ENCODE measurements around the gene PGBD4.
"Not testable (repeated sequence)": the region's sequence is repeated elsewhere in the genome, so short reads cannot be mapped to it uniquely, and the experiment has no call there.

PGBD4 gene

DNA sequence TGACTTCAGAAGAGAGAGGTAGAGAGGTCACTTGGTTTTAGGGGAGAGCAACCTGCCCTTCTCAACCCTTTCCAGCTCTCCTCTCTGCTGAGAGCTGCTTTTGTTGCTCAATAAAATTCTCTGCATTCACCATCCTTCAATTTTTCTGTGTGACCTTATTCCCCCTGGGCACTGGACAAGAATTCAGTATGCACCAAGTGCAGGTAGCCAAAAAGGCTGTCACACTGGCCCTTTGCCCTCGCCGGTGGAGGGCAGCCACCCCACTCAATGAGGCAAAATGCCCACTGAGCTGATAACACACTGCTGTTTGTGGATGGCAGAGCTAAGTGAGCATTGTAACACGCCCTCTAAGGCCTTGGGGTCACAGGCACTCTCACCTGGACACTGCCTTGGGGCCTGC is 12.9 kb downstream of the PGBD4 start:
- DNase-seq, result no peak

DNA sequence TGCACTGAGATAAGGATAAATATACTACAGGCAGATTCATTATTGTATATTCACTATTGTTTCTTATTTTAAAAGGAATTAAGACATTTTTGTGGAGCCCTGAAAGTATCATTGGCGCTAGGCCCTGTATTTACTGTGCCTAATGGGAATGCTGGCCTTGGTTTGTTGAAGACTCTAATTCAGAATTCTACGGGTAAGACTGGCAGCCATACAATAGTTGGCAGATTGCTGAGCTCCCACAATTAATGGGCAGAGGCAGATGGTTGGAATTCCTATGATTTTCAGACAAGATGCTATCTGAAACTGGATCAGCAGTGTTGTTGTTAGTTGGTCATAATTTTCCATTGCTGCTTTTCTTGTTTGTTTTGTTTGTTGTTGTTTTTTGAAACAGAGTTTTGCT is 14.7 kb downstream of the PGBD4 start:
- DNase-seq, result no peak

GRCh38 chr15:34119291-34119690 is 17.4 kb downstream of the PGBD4 start:
- DNase-seq, result no peak

DNA sequence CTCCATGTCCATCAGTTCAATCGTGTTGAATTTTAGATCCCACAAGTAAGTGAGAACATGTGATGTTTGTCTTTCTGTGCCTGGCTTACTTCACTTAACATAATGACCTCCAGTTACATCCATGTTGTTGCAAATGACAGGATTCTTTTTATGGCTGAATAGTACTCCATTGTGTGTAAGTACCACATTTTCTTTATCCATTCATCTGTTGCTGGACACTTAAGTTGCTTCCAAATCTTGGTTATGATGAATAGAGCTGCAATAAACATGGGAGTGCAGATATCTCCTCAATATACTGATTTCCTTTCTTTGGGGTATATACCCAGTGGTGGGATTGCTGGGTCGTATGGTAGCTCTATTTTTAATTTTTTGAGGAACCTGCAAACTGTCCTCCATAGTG is 18.5 kb downstream of the PGBD4 start:
- DNase-seq, result not testable (repeated sequence)

DNA sequence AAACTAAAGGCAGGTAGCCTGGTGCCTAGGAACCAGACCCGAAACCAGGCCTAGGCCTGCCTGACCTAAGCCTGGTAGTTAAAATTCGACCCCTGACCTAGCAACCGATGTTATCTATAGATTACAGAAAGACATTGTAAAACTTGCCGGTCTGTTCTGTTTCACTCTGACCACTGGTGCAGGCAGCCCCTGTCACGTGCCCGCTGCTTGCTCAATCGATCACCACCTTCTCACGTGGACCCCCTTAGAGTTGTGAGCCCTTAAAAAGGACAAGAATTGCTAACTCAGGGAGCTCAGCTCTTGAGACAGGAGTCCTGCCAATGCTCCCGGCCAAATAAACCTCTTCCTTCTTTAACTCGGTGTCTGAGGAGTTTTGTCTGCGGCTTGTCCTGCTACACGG is 19.9 kb downstream of the PGBD4 start:
- DNase-seq, result not testable (repeated sequence)

DNA sequence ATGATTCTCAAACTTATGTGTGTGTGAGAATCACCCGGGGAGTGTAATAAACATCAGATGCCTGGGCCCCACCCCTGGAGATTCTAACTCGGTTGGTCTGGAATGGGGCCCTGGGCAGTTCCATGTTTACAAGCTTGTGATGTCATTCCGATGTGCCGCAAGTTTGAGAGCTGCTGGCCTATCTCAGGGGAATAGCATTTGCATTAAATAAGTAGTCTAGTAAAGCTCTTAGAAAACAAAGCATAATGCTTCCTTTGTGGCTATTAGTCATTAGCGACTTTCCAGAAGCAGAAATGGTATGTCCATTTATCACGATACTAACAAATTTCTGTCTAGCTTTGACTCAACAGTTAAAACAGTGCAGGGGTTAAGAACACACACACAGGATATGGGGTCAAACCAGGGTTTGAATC is 20.9 kb downstream of the PGBD4 start:
- no peak for DNase-seq

DNA sequence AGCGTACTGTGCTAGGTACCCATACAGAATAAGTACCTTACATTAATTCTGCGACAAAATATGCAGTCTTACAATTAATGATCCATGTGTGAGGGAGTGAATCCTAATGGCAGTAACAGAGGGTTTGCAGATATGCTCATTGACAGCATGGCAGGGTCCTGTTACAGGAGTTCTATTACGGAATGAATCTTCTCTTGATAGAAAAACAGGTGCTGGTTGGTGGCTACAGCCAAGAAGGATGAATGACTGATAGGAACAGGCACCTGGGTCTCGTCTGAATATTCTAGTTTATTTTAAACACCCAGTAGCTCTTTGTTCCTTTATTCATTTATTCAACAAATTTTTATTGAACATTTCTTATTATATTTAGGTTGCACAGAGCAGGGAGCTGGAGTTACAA is 22.8 kb downstream of the PGBD4 start:
- no peak for DNase-seq

- no peak for DNase-seq
These were observed 24.1 kb downstream of the PGBD4 start for GRCh38 chr15:34125945-34126344.

DNA sequence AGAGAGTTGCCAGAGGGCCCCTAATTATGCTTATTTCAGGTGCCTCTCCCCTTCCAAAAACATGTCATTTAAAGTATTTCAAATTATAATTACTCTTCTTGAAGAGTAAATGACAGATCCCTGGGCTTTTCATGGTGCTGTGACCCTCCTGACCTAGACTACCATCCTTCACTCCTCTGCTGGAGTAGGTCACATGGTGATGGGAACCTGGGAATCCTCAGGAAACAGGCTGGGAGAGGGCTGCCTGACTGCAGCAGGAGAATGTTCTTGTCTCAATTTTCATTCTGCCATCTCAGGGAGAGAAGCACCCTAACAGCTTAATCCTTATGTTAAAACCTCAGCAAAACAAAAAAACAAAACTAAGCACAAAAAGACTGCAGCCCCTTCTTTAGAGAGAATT is 24.6 kb downstream of the PGBD4 start:
- no peak for DNase-seq

- DNase-seq, result no peak
These were observed 27.0 kb downstream of the PGBD4 start for GRCh38 chr15:34128898-34129297.

GRCh38 chr15:34132881-34133280 is 31.0 kb downstream of the PGBD4 start:
- DNase-seq, result no peak

- no peak for DNase-seq
These were observed 31.6 kb downstream of the PGBD4 start for GRCh38 chr15:34133511-34133910.

- DNase-seq, result no peak
These were observed 45.7 kb downstream of the PGBD4 start for GRCh38 chr15:34147371-34148140.

- DNase-seq, result peak; percentile 36
These were observed 52.9 kb downstream of the PGBD4 start for GRCh38 chr15:34154725-34155204.

DNA sequence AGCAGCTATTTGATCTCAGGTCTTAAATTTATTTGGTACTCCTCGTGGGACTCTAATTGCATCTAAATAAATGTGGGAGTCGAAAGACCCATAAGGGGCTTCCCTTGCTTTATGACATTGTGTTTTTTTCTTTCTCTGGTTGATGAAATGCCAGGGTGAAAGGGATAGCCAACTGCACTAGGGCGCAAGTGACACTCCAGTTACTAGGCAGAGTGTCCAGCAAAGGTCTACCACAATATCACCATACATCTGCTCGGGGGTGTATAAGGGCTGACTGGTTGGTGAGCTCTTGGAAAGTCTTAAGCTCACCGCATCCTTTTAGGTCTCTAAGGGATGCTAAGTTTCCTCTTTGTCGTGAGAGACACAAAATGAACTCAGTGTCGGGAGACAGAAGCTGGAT is 54.0 kb downstream of the PGBD4 start:
- DNase-seq, result no peak

Measured in suppressor macrophage treated with lipopolysaccharide for 4 hours (primary cell).